Muscle layer of duodenum (tissue), 2 donors: ENCODE measurements around the gene PITPNM3.

Experiments used
- H3K27ac ChIP-seq: one replicate; pipeline ENCODE4 v1.7.0; 2013; ENCODE audit warnings: mild to moderate bottlenecking, low read length
- H3K27me3 ChIP-seq: one replicate; pipeline ENCODE4 v1.7.0; 2013; ENCODE audit warnings: low read depth, mild to moderate bottlenecking, control low read depth, low read length
- H3K36me3 ChIP-seq, 2 donors: one replicate each; pipeline ENCODE4 v1.7.0; 2013; ENCODE audit warnings: low read length in 2 of 2, control low read depth in 1 of 2, mild to moderate bottlenecking in 1 of 2; ENCODE audit not compliant: insufficient read depth in 2 of 2, control insufficient read depth in 1 of 2
- H3K4me1 ChIP-seq, 2 donors: one replicate each; pipeline ENCODE4 v1.7.0; 2013; ENCODE audit warnings: low read length in 2 of 2, mild to moderate bottlenecking in 2 of 2, control low read depth in 1 of 2, moderate library complexity in 1 of 2; ENCODE audit not compliant: insufficient read depth in 2 of 2, control insufficient read depth in 1 of 2
- H3K4me3 ChIP-seq, 2 donors: one replicate each; pipeline ENCODE4 v1.7.0; 2013; ENCODE audit warnings: low read length in 2 of 2, low read depth in 1 of 2, mild to moderate bottlenecking in 1 of 2
- H3K9me3 ChIP-seq, 2 donors: one replicate each; pipeline ENCODE4 v1.7.0; 2013; ENCODE audit warnings: low read length in 2 of 2, control low read depth in 1 of 2, mild to moderate bottlenecking in 1 of 2; ENCODE audit not compliant: control insufficient read depth in 1 of 2
- donor health status: healthy.

PITPNM3 gene

DNA sequence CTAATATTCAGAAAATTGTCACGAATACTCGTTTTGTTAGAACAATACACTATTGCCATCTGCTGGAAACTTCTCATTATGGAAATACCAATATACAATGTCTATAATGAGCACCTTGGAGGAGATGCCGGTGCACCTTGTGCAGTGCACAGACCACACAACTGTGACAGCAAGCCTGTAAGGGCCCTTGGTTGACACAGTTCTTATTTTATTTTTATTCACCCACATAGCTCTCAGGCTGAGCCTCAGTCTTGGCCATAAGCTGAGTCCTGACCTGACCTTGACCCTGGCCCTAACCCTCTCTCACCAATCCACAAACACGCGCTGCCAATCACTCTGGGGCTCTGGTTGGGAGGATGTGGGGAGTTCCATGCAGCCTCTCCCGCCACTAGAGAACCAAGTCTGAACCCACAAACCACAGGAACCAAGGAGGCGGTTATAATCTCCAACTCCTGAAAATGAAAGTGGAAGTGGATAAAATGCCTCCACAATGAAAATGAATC is 129.0 kb downstream of the PITPNM3 start:
- no peaks in the 10 kb centered on the region for H3K4me1 ChIP-seq
- no peaks in the 10 kb centered on the region for H3K36me3 ChIP-seq
- H3K4me3 ChIP-seq = no peak overlapping the region
- peaks cover 2 to 3% of the 10 kb centered on the region in 2 donors for H3K9me3 ChIP-seq
- H3K27ac ChIP-seq = no peak overlapping the region
- no peaks in the 10 kb centered on the region for H3K27me3 ChIP-seq

DNA sequence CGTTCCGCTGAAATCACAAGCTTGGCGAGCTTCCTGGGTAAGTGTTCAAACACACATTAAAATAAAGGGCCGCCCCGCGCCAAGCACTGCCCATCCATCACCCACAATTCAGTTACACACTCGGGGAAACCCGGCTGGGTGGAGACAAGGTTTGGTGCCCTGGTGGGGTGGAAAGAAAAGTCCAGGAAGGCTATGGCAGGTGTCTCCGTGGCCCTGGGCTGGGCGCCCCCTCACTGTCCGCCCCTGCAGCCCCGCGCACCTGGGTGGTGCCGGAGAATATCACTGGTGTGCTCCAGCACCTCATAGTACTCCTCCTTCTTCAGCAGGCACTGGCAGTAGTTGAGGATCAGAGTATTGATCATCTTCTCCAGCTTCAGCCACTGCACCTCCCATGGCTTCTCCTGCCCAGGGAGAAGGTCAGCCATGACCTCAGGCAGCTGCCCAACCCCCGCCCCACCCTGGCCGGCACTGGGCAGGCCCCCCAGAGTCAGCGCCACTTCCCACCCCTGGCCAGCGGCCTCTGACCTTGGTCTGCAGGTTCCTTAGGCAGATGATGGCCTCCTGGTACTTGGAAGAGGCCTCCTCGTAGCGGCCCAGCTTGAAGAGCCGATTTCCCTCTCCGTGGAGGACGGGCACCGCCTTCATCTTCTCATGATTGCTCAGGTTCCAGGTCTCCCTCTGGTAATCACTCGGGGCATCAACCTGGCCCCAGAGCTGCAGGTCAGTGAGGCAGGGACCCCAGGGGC is 129.8 kb downstream of the PITPNM3 start:
- H3K27me3 ChIP-seq = no peaks in the 10 kb centered on the region

DNA sequence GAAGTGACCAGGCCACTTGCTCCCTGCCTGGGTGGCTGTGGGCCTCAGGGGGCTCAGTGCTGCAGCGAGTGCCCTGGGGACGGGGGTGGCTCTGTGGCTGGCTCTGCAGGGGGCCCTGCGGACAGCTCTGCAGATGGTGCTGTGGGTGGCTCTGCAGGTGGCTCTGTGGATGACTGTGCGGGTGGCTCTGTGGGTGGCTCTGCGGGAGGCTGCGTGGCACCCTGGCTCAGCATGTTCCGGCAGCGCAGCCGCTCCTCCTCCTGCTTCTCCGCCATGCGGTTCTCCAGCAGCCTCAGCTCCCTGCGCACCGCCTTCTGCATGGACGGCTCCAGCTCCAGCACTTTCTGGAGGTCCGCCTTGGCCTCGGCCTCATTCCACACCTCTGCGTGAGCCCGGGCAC is 130.9 kb downstream of the PITPNM3 start:
- no peak overlapping the region for H3K4me3 ChIP-seq
- H3K27ac ChIP-seq = no peak overlapping the region
- H3K4me1 ChIP-seq = no peaks in the 10 kb centered on the region
- no peaks in the 10 kb centered on the region for H3K36me3 ChIP-seq
- H3K9me3 ChIP-seq = no peaks in the 10 kb centered on the region
- no peaks in the 10 kb centered on the region for H3K27me3 ChIP-seq

More for the DNA sequence above, 129.8 kb downstream of the PITPNM3 start:
- Histone ChIP-seq H3K4me1 (no peaks in the 10 kb centered on the region), H3K27ac (no peak overlapping the region), H3K4me3 (no peak overlapping the region), H3K36me3 (no peaks in the 10 kb centered on the region), H3K9me3 (peaks cover 2 to 3% of the 10 kb centered on the region in 2 donors)

DNA sequence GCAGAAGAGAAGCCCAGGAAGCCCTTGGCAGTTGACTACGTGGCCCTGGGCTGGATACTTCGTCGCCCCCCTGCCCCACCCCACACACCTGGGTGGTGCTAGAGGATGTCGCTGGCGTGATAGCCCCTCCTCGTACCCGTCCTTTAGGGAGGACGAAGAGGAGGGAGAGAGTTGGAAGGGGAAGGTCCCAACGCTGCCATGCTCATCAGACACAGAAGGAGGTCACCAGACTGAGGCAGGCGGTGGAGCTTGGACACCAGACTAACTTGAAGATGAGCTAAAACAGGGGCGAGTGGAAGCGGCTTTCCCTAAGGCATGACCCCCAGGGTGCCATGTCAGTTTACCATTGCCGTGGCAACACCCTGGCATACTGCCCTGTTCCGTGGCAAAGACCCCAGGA is 132.4 kb downstream of the PITPNM3 start:
- Histone ChIP-seq H3K4me1 (no peaks in the 10 kb centered on the region), H3K27ac (no peak overlapping the region), H3K9me3 (no peaks in the 10 kb centered on the region), H3K36me3 (no peaks in the 10 kb centered on the region), H3K27me3 (no peaks in the 10 kb centered on the region), H3K4me3 (no peak overlapping the region)

DNA sequence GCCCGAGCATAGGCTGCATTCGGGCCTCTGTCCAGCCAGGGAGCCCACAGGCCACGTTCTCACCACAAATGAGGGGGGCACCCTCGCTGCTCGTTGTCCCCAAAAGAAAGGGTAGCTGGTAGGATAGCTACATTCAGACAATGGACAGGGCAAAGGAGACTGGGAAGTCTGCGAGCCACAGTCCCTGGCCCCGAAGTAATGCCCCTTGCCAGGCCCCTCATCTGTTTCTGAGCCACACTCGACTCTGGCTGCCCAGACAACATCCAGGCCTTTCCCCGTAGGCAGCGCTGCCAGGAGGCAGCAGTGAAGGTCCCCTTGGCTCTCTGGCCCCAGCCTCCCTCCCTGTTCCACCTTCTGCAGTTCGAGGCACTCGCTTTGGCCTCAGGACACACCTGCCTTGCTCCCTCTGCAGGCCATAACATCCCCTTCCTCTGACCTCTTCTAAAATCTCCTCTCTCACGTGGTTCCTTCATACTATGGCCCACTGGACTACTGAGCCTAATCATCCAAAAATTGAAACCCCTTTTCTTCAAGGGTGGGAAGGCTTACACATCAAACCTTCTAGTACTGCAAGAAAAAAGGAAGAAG is 133.6 kb downstream of the PITPNM3 start:
- no peaks in the 10 kb centered on the region for H3K4me1 ChIP-seq

DNA sequence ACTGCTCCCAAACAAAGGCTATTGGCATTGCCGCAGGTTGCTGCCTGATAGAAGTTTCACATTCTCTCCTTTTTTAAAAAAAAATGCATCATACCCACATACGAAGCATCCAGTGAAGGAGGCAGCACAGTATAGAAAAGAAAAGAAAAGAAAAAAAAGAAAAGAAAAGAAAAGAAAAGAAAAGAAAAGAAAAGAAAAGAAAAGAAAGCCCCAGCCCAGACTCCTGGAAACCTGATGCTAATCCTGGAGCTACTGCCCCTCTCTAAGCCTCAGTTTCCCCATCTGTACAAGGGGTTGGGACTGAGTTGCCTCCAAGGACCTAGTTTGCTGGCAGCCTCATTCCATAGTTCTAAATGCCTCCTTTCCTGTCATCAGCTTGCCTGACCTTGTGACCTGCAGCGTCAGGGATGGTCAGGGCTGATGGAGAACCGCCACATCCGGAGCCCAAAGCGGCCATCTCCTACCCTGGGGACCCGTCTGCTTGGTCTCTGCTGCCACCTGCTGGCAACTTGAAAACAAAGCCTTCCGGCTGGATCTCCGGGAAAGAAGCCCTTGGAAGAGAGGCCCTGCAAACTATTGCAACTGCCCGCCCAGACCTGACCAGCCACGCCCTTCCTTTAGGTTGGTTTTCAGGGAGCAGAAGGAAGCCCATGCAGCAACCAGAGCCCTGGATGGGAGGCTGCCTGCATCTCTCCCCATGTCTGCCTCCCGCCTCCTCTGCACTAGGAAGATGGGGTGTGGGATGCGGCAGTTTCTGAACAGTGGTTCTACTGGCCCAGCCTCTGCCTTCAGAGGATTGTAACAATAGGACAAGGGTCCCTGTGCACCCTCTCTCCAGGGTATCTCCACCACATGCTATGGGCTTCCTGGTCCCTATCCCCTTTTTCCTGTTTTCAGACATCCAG is 134.4 kb downstream of the PITPNM3 start:
- no peaks in the 10 kb centered on the region for H3K4me1 ChIP-seq
- no peak overlapping the region for H3K27ac ChIP-seq
- no peaks in the 10 kb centered on the region for H3K9me3 ChIP-seq
- no peaks in the 10 kb centered on the region for H3K27me3 ChIP-seq
- H3K4me3 ChIP-seq = no peak overlapping the region
- H3K36me3 ChIP-seq = no peaks in the 10 kb centered on the region

More for the DNA sequence above, 133.6 kb downstream of the PITPNM3 start:
- no peaks in the 10 kb centered on the region for H3K27me3 ChIP-seq
- H3K4me3 ChIP-seq = no peak overlapping the region
- H3K36me3 ChIP-seq = no peaks in the 10 kb centered on the region
- H3K9me3 ChIP-seq = no peaks in the 10 kb centered on the region
- H3K27ac ChIP-seq = no peak overlapping the region

DNA sequence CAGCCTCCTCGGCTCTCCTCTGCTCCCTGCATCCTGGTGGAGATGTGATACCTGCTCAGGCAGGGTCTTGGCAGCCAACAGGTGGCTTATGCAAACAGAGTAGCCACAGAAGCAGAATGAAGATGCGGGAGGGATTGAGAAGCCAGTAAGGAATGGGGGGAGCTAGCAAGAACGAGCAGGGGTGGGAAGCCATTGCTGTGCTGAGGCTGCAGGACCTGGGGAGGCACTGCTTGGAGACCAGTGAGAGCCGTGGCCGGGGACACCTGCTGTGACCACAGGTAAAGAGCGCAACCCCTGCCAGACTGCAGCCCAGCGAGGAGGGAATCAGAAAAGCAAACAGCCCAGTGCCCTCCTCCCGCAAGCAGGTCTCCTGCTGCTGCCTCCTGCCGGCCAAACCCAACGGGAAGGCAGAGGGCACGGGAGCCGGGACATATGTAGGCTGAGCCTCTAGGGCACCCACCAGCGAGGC is 136.1 kb downstream of the PITPNM3 start:
- Histone ChIP-seq H3K9me3 (no peaks in the 10 kb centered on the region), H3K27me3 (no peaks in the 10 kb centered on the region), H3K4me1 (no peaks in the 10 kb centered on the region), H3K4me3 (no peak overlapping the region), H3K36me3 (no peaks in the 10 kb centered on the region), H3K27ac (no peak overlapping the region)

DNA sequence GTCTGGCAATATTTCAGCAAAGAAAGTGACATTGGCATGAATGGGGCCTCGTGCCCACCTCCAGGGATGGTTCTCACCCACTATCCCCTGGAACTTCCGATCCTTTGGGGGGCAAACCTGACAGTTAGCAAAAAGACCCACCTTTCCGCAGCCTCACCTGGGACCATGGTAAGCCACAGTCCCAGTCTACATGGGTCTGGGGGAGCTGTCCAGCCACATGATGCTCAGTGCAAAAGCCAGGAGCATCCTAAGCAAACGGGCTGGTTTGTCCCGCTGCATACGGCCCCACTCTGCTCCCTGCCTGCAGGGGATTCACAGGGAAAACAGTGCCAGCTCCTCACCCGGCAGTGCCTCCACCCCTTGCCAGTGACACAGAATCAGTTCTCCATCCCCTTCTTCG is 140.7 kb downstream of the PITPNM3 start:
- Histone ChIP-seq H3K36me3 (no peaks in the 10 kb centered on the region), H3K27ac (no peak overlapping the region), H3K4me1 (no peaks in the 10 kb centered on the region), H3K9me3 (no peaks in the 10 kb centered on the region), H3K4me3 (no peak overlapping the region), H3K27me3 (no peaks in the 10 kb centered on the region)

DNA sequence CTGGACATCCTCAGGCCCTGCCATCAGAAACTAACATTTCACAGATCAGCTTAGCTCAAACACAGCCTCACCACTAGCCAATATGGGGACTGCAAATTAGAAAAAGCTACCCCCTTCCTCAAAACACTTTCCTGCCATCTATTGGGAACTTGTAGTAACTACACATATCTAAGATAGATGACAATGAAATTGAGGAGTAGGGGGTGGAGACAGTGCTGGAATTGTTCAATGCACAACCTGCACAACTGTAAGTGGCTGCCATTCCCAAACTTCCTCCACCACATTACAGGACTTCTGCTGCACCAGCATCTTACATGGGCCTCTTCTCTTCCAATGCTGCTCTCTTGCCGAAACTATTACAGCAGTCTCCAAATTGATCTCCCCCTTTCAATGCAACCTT is 143.3 kb downstream of the PITPNM3 start:
- Histone ChIP-seq H3K9me3 (no peaks in the 10 kb centered on the region), H3K27ac (no peak overlapping the region), H3K36me3 (no peaks in the 10 kb centered on the region), H3K4me3 (no peak overlapping the region), H3K4me1 (no peaks in the 10 kb centered on the region), H3K27me3 (no peaks in the 10 kb centered on the region)

DNA sequence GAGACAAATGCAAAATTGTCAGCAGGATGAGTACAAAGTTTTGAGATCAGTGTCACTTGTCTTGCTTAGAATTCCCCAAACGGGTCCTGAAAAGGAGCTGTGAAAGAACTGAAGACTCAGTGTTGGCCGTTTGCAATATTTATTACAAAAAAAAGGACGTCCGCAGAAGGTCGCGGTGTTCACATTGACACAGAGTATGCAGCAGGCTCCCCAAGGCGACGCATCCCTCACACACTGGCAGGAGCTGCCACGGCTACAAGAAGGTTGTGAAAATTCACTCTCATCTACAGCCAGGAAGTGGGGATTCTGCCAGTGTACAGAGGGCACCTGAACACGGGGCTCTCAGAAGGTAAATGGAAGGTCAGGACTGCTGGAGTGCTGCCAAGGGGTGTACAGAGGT is 147.6 kb downstream of the PITPNM3 start:
- Histone ChIP-seq H3K36me3 (no peaks in the 10 kb centered on the region), H3K27me3 (no peaks in the 10 kb centered on the region), H3K27ac (no peak overlapping the region), H3K4me1 (no peaks in the 10 kb centered on the region), H3K4me3 (no peak overlapping the region), H3K9me3 (no peaks in the 10 kb centered on the region)

DNA sequence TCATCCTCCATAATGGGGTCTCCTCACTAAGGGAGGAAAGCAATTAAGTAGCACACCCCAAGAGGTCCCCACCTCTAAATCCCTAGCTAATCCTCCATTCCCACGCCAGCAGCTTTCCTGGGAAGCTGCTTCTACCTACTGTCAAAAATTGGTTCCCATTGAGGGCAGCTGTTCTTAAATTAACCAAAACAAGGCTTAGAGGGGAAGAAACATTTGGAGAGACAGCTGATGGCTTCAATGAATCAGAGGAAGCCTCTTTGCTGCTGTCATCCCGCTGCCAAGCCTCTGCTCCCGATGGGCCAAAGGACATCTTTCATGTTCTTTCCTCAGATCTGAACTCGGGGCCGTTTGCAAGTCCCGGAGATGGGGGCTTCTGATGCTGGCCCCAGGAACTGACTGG is 148.1 kb downstream of the PITPNM3 start:
- Histone ChIP-seq H3K27me3 (no peaks in the 10 kb centered on the region), H3K9me3 (no peaks in the 10 kb centered on the region), H3K36me3 (no peaks in the 10 kb centered on the region), H3K27ac (no peak overlapping the region), H3K4me1 (no peaks in the 10 kb centered on the region), H3K4me3 (no peak overlapping the region)
